Stimulated activated CD8-positive, alpha-beta memory T cell treated with anti-CD3 and anti-CD28 coated beads, Interleukin-7, amount 100 ng/mL, for 1 hour (primary cell): ENCODE data around the gene GLIPR2.
A peak's percentile ranks its signal among the peaks of the same experiment; 100 is the strongest.
"Not testable (repeated sequence)": the region's sequence is repeated elsewhere in the genome, so short reads cannot be mapped to it uniquely, and the experiment has no call there.

Experiments used
- DNase-seq, 2 donors: peaks; one replicate each; pipeline ENCODE4 v3.0.0-alpha.2; 2020; ENCODE audit warnings: low read depth in 2 of 2

GLIPR2 gene

GRCh38 chr9:36163049-36163785 lies 26.7 kb downstream of the GLIPR2 start:
- no peak for DNase-seq

- no peak for DNase-seq
Measured at GRCh38 chr9:36163786-36164170, 27.2 kb downstream of the GLIPR2 start.

DNA sequence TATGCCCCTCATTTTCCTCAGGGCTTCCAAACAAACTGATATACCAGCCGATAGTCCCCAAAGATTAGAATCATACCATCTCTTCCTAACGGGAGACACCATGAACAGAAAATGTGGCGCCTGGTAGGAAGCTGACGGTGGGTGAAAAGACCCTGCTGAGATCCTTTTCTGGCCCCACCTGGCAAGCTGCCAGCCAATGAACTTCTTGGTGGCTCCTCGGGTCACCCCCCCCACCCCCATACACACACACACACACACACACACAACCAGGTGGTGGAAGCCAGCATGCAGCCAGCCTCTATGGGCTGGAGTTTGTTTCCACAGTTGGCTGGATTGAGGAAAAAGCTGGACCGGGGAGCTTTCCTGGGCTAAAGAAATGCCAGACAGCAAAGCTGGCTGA lies 27.8 kb downstream of the GLIPR2 start:
- DNase-seq: no peak

GRCh38 chr9:36164989-36165388 lies 28.5 kb downstream of the GLIPR2 start:
- DNase-seq: no peak

- DNase-seq: no peak
Measured at GRCh38 chr9:36165826-36166167, 29.3 kb downstream of the GLIPR2 start.

GRCh38 chr9:36166168-36166927 lies 29.8 kb downstream of the GLIPR2 start:
- peak; percentile 69 to 76 for DNase-seq

- DNase-seq: no peak
Measured at GRCh38 chr9:36169166-36169565, 32.6 kb downstream of the GLIPR2 start, which contains the start of gene CCIN. Gene CCIN (plus strand): TSS chr9:36169388. CDS start chr9:36169503, 115 bp downstream.

GRCh38 chr9:36169708-36170107 lies 33.2 kb downstream of the GLIPR2 start:
- no peak for DNase-seq

DNA sequence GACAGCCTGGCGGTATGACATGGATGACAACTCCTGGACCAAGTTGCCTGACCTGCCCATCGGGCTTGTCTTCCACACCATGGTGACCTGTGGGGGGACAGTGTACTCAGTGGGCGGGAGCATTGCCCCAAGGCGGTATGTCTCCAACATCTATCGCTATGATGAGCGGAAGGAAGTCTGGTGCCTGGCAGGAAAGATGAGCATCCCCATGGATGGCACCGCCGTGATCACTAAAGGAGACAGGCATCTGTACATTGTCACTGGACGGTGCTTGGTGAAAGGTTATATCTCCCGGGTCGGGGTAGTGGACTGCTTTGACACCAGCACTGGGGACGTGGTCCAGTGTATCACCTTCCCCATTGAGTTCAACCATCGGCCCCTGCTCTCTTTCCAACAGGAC lies 34.0 kb downstream of the GLIPR2 start:
- no peak for DNase-seq

- DNase-seq: no peak
Measured at GRCh38 chr9:36173861-36174260, 37.3 kb downstream of the GLIPR2 start.

- DNase-seq: no peak
Measured at GRCh38 chr9:36174271-36174670, 37.7 kb downstream of the GLIPR2 start.

GRCh38 chr9:36174731-36175130 lies 38.2 kb downstream of the GLIPR2 start:
- no peak for DNase-seq

- DNase-seq: not testable (repeated sequence)
Measured at GRCh38 chr9:36175209-36175608, 38.7 kb downstream of the GLIPR2 start.

- DNase-seq: not testable (repeated sequence)
Measured at GRCh38 chr9:36176496-36176895, 40.0 kb downstream of the GLIPR2 start.

GRCh38 chr9:36177571-36177970 lies 41.0 kb downstream of the GLIPR2 start:
- no peak for DNase-seq

DNA sequence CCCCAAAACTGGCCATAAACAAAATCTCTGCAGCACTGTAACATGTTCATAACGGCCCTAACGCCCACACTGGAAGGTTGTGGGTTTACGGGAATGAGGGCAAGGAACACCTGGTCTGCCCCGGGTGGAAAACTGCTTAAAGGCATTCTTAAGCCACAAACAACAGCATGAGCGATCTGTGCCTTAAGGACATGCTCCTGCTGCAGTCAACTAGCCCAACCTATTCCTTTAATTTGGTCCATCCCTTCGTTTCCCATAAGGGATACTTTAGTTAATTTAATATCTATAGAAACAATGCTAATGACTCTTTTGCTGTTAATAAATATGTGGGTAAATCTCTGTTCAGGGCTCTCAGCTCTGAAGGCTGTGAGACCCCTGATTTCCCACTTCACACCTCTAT lies 43.7 kb downstream of the GLIPR2 start:
- not testable (repeated sequence) for DNase-seq

- no peak for DNase-seq
Measured at GRCh38 chr9:36187414-36187813, 50.9 kb downstream of the GLIPR2 start.

GRCh38 chr9:36188212-36188611 lies 51.7 kb downstream of the GLIPR2 start:
- no peak for DNase-seq

GRCh38 chr9:36189976-36190375 lies 53.4 kb downstream of the GLIPR2 start:
- no peak for DNase-seq

GRCh38 chr9:36190388-36191289 lies 54.1 kb downstream of the GLIPR2 start, which contains the start of gene CLTA:
Gene CLTA (plus strand): TSS chr9:36190921. CDS start chr9:36191057, 136 bp downstream.
- peak; percentile 80 to 81 for DNase-seq

GRCh38 chr9:36191290-36191645 lies 54.7 kb downstream of the GLIPR2 start:
- DNase-seq: peak; percentile 8 to 10

GRCh38 chr9:36191686-36192085 lies 55.2 kb downstream of the GLIPR2 start:
- DNase-seq: no peak
